GM10847 (cell line): ENCODE results near the gene ATOSB.

Experiments
- POLR2A ChIP-seq: IDR thresholded peaks from 2 replicates; pipeline ENCODE4 v1.6.1; 2011; ENCODE audit not compliant: insufficient read length; ENCODE audit errors: extremely low read depth

The ATOSB gene

DNA sequence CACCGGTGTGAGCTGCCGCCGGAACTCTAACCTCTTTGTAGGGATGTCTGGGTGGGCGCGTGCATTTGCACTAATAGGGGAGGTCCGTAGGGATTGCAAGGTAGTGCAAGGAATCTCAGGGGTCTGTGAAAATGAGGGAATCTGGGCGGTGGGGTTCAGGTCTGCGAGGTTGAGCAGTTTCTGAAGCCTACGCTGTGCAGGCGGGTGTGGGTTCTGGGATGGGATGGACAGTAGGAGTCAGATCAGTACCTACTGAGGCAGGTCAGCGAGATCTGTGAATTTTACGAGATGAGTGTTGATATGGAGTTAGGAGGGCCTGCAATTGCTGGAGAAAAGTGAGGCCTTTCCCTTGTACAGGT lies 856 bp upstream of the ATOSB start:
- TF ChIP-seq POLR2A: no peak

GRCh38 chr9:35114840-35115628 lies 628 bp downstream of the ATOSB start:
- no peak for TF ChIP-seq POLR2A

DNA sequence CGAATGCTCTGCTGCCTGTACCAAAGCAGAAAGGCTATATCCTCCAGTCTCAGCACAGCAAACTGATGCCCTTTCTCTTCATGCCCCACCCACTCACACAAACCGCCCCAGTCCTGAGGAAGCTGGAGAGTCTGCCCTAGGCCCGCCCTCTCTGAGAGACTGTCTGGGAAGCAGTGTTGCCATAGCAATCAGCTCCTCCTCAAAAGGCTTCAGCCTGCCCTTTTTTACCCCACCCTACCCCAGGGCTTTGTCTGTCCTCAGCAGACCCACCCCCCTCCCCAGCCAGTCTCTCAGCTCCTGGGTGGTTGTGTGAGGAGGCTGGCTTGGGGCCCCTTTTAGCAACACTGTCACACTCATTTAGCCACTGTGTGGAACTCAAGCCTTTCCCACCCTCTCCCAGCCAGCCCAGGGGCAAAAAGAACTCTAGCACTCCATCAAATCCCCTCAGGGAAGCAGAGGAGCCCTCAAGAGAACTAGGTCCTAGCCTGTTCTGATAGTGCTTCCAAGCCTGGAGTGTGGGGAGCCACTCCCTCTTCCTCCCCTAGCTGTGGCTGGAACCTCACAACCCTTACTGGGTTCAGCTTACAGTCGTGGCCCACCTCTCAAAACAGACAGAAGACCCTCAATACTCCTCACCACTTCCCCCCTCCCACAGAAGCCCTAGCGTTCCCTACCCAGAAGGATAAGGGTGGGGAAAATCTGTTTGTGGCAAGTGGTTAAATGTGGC lies 1.4 kb downstream of the ATOSB start:
- no peak for TF ChIP-seq POLR2A

- TF ChIP-seq POLR2A: no peak
Observed at GRCh38 chr9:35112257-35113020, 3.2 kb downstream of the ATOSB start.

GRCh38 chr9:35111001-35111933 lies 4.4 kb downstream of the ATOSB start:
- TF ChIP-seq POLR2A: no peak

GRCh38 chr9:35110327-35110761 lies 5.3 kb downstream of the ATOSB start:
- no peak for TF ChIP-seq POLR2A

DNA sequence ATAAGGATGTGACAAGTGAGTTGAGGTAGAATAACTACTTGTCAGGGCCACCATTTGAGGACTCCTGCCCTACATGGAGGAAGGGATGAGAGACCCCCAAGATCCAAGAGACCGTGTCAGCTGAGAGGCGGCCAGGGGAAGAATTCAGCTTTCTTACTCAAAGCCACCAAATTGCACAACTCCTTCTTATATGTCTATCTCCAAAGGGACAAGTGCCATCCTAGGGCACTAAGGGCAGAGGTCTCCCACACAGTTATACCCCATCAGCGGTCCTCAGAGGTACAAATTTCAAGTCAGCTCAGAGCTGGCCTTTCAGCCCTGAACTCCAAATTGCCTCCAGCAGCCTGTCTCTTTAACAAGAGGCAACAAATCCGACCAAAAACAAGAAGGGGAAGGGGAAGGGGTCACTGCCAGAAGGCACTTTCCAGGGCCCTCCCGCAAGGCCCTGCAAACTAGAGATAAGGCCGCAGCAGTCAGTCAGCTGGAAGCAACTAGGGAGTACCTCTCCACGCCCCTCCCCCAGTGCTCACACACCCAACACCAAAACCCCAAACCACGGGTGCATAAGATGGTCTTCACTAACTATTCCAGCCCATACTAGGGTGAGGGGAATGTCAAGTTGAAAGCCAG lies 6.6 kb downstream of the ATOSB start:
- no peak for TF ChIP-seq POLR2A

DNA sequence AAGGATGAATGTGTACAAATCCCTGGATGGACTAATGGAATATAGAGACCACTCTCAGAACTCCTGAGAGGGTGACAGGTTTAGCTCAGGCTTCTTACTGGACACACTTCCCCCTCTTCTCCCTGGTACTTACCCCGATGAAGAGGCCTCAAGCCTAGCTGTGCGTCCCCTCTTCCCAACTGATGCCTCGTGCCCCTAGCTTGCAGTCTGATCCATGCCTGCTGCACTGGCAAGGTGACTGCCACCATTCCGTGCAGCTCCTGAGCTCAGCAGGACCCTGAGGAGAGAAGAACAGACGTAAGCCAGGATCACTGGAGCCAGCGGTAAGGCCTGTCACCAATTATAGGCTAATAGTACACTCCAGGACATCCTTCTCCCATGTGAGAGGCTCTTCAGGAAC lies 7.2 kb downstream of the ATOSB start:
- TF ChIP-seq POLR2A: no peak

- no peak for TF ChIP-seq POLR2A
Observed at GRCh38 chr9:35107297-35108290, 8.1 kb downstream of the ATOSB start.

- no peak for TF ChIP-seq POLR2A
Observed at GRCh38 chr9:35106343-35106730, 9.3 kb downstream of the ATOSB start.

GRCh38 chr9:35105571-35106342 lies 9.9 kb downstream of the ATOSB start:
- no peak for TF ChIP-seq POLR2A

DNA sequence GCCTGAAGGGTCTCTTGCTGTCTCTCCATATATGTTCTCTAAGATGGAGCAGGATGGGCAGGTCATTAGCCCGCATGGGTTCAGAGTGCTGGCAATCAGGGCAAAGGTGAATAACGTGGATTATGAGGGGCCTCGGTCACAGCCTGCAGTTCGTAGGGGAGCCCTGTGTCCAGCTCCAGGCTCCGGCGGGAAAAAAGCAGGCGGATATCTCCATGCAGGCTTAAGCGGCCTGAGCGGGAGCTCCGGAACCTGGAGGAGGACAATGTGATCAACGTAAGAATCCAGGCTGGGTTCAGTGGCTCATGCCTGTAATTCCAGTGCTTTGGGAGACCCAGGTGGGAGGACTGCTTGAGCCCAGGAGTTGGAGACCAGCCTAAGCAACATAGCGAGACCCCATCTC lies 10.5 kb downstream of the ATOSB start:
- TF ChIP-seq POLR2A: no peak
